ENCODE measurements around the gene LRRC17. TPM values are rescaled to one million over a fixed set of nuclear protein-coding genes. Genes with fewer than 3 reads are reported as not detected.

Gene LRRC17
- total RNA-seq, 1 experiment from 2014 or later: not detected

- no peak for DNase-seq
- H3K79me2 ChIP-seq (ENCODE audit: low read depth): no peaks in the 10 kb centered on the region
- CTCF ChIA-PET: no interaction called here
- intact Hi-C loops (cut with micrococcal nuclease; ENCODE audit: unreplicated experiment): no loop called here
- H3F3A ChIP-seq (ENCODE audit: insufficient read depth, low read depth): no peaks in the 10 kb centered on the region
- H4K20me1 ChIP-seq (ENCODE audit: insufficient read depth): no peaks in the 10 kb centered on the region
- no TSS peak for BruUV-seq (replicated peaks)
- H3K36me3 ChIP-seq (ENCODE audit: low read depth): no peaks in the 10 kb centered on the region
- no peaks in the 10 kb centered on the region for H3K9me2 ChIP-seq (ENCODE audit: insufficient read depth)
- POLR2A ChIA-PET (ENCODE audit: unreplicated experiment): no interaction called here
- no peaks in the 10 kb centered on the region for H3K4me1 ChIP-seq (replicated peaks; ENCODE audit: insufficient read depth)
- no peaks in the 10 kb centered on the region; the same call in 1 of the 2 replicates for H3K9me3 ChIP-seq (ENCODE audit: insufficient read depth, low read depth)
- H3K27ac ChIP-seq: no peak overlapping the region
- H2AFZ ChIP-seq: no peak overlapping the region
- TF ChIP-seq EZH2 (IDR thresholded peaks at IDR 0.05; ENCODE audit: low read depth) (no peak), CTCF (conservative IDR thresholded peaks at IDR 0.05) (no peak)
- H3K4me3 ChIP-seq: no peak overlapping the region
- no peaks in the 10 kb centered on the region for H3K27me3 ChIP-seq (ENCODE audit: insufficient read depth, low read depth)
- H3K4me2 ChIP-seq: no peak overlapping the region
Observed at GRCh38 chr7:102908676-102909075, 4.1 kb upstream of the LRRC17 start.

- no TSS peak for BruUV-seq (replicated peaks)
- no peak overlapping the region for H3K4me2 ChIP-seq
- peaks cover 7% of the 10 kb centered on the region for H3K4me1 ChIP-seq (replicated peaks; ENCODE audit: insufficient read depth)
- no peaks in the 10 kb centered on the region for H3K27me3 ChIP-seq (ENCODE audit: insufficient read depth, low read depth)
- CTCF ChIA-PET: no interaction called here
- no peaks in the 10 kb centered on the region for H3K9me3 ChIP-seq (ENCODE audit: insufficient read depth, low read depth)
- H2AFZ ChIP-seq: no peak overlapping the region
- no peaks in the 10 kb centered on the region for H3K9me2 ChIP-seq (ENCODE audit: insufficient read depth)
- H3K27ac ChIP-seq: no peak overlapping the region
- POLR2A ChIA-PET (ENCODE audit: unreplicated experiment): no interaction called here
- no peaks in the 10 kb centered on the region for H3K36me3 ChIP-seq (ENCODE audit: low read depth)
- TF ChIP-seq CTCF (conservative IDR thresholded peaks at IDR 0.05) (no peak), EZH2 (IDR thresholded peaks at IDR 0.05; ENCODE audit: low read depth) (no peak)
- H3F3A ChIP-seq (ENCODE audit: insufficient read depth, low read depth): no peaks in the 10 kb centered on the region
- H3K79me2 ChIP-seq (ENCODE audit: low read depth): no peaks in the 10 kb centered on the region
- intact Hi-C loops (cut with micrococcal nuclease; ENCODE audit: unreplicated experiment): no loop called here
- H3K4me3 ChIP-seq: no peak overlapping the region
- no peak for DNase-seq
- no peaks in the 10 kb centered on the region for H4K20me1 ChIP-seq (ENCODE audit: insufficient read depth)
Observed at GRCh38 chr7:102913826-102914225, 1.0 kb downstream of the LRRC17 start.

GRCh38 chr7:102914585-102914984 is 1.8 kb downstream of the LRRC17 start:
- intact Hi-C loops (cut with micrococcal nuclease; ENCODE audit: unreplicated experiment): no loop called here
- H4K20me1 ChIP-seq (ENCODE audit: insufficient read depth): no peaks in the 10 kb centered on the region
- no peaks in the 10 kb centered on the region for H3F3A ChIP-seq (ENCODE audit: insufficient read depth, low read depth)
- no peak overlapping the region for H3K27ac ChIP-seq
- H3K9me3 ChIP-seq (ENCODE audit: insufficient read depth, low read depth): no peaks in the 10 kb centered on the region
- H3K4me1 ChIP-seq (replicated peaks; ENCODE audit: insufficient read depth): peaks cover 7% of the 10 kb centered on the region
- no peaks in the 10 kb centered on the region for H3K36me3 ChIP-seq (ENCODE audit: low read depth)
- H3K4me3 ChIP-seq: no peak overlapping the region
- DNase-seq: no peak
- H3K79me2 ChIP-seq (ENCODE audit: low read depth): no peaks in the 10 kb centered on the region
- CTCF ChIA-PET: no interaction called here
- no TSS peak for BruUV-seq (replicated peaks)
- POLR2A ChIA-PET (ENCODE audit: unreplicated experiment): no interaction called here
- H3K9me2 ChIP-seq (ENCODE audit: insufficient read depth): no peaks in the 10 kb centered on the region
- TF ChIP-seq EZH2 (IDR thresholded peaks at IDR 0.05; ENCODE audit: low read depth): no peak
- no peak for TF ChIP-seq CTCF (conservative IDR thresholded peaks at IDR 0.05)
- no peak overlapping the region for H3K4me2 ChIP-seq
- no peaks in the 10 kb centered on the region for H3K27me3 ChIP-seq (ENCODE audit: insufficient read depth, low read depth)
- no peak overlapping the region for H2AFZ ChIP-seq
